ENCODE measurements around the gene RPP21. TPM values are rescaled to one million over a fixed set of nuclear protein-coding genes. Genes with fewer than 3 reads are reported as not detected.
"Not testable (repeated sequence)": the region's sequence is repeated elsewhere in the genome, so short reads cannot be mapped to it uniquely, and the experiment has no call there.

Gene RPP21
- total RNA-seq, 1 donor = 24.6 TPM

- Histone ChIP-seq H3K27ac (ENCODE audit: low read depth, low read length) (no peak overlapping the region), H3K4me2 (ENCODE audit: insufficient read depth, low read length) (no peak overlapping the region), H3K4me3 (ENCODE audit: insufficient read depth, low read length) (no peak overlapping the region), H3K4me1 (ENCODE audit: insufficient read depth, low read length) (peaks cover 4% of the 10 kb centered on the region), H2AFZ (ENCODE audit: low read length) (no peak overlapping the region), H4K20me1 (ENCODE audit: insufficient read depth, low read length) (no peaks in the 10 kb centered on the region), H3K36me3 (ENCODE audit: insufficient read depth, low read length) (no peaks in the 10 kb centered on the region), H3K9me3 (ENCODE audit: low read depth, low read length) (peaks cover 4% of the 10 kb centered on the region), H3K27me3 (ENCODE audit: insufficient read depth, low read length) (peaks cover 59% of the 10 kb centered on the region), H3K79me2 (ENCODE audit: insufficient read depth, low read length) (no peaks in the 10 kb centered on the region)
- no peak for TF ChIP-seq CTCF (IDR thresholded peaks at IDR 0.05; ENCODE audit: extremely low read depth, low read depth, low read length)
- no peak for DNase-seq (ENCODE audit: insufficient read length, low spot score, missing footprints)
Measured at GRCh38 chr6:30360139-30360538, 15.2 kb downstream of the RPP21 start.

- no peak overlapping the region for H3K4me3 ChIP-seq (ENCODE audit: insufficient read depth, low read length)
- H3K9me3 ChIP-seq (ENCODE audit: low read depth, low read length) = peaks cover 4% of the 10 kb centered on the region
- H3K4me2 ChIP-seq (ENCODE audit: insufficient read depth, low read length) = no peak overlapping the region
- no peaks in the 10 kb centered on the region for H4K20me1 ChIP-seq (ENCODE audit: insufficient read depth, low read length)
- H3K4me1 ChIP-seq (ENCODE audit: insufficient read depth, low read length) = peaks cover 4% of the 10 kb centered on the region
- no peak overlapping the region for H2AFZ ChIP-seq (ENCODE audit: low read length)
- H3K27ac ChIP-seq (ENCODE audit: low read depth, low read length) = no peak overlapping the region
- TF ChIP-seq CTCF (IDR thresholded peaks at IDR 0.05; ENCODE audit: extremely low read depth, low read depth, low read length) = no peak
- H3K27me3 ChIP-seq (ENCODE audit: insufficient read depth, low read length) = peaks cover 68% of the 10 kb centered on the region
- H3K79me2 ChIP-seq (ENCODE audit: insufficient read depth, low read length) = no peaks in the 10 kb centered on the region
- DNase-seq (ENCODE audit: insufficient read length, low spot score, missing footprints) = no peak
- H3K36me3 ChIP-seq (ENCODE audit: insufficient read depth, low read length) = no peaks in the 10 kb centered on the region
Measured at GRCh38 chr6:30361661-30362060, 16.7 kb downstream of the RPP21 start.

- TF ChIP-seq CTCF (IDR thresholded peaks at IDR 0.05; ENCODE audit: extremely low read depth, low read depth, low read length) = no peak
- H3K4me1 ChIP-seq (ENCODE audit: insufficient read depth, low read length) = no peaks in the 10 kb centered on the region
- no peaks in the 10 kb centered on the region for H3K79me2 ChIP-seq (ENCODE audit: insufficient read depth, low read length)
- H3K27ac ChIP-seq (ENCODE audit: low read depth, low read length) = no peak overlapping the region
- H3K9me3 ChIP-seq (ENCODE audit: low read depth, low read length) = peaks cover 4% of the 10 kb centered on the region
- no peak for DNase-seq (ENCODE audit: insufficient read length, low spot score, missing footprints)
- peaks cover 65% of the 10 kb centered on the region for H3K27me3 ChIP-seq (ENCODE audit: insufficient read depth, low read length)
- no peaks in the 10 kb centered on the region for H4K20me1 ChIP-seq (ENCODE audit: insufficient read depth, low read length)
- H3K4me3 ChIP-seq (ENCODE audit: insufficient read depth, low read length) = no peak overlapping the region
- no peak overlapping the region for H3K4me2 ChIP-seq (ENCODE audit: insufficient read depth, low read length)
- H2AFZ ChIP-seq (ENCODE audit: low read length) = no peak overlapping the region
- no peaks in the 10 kb centered on the region for H3K36me3 ChIP-seq (ENCODE audit: insufficient read depth, low read length)
Measured at GRCh38 chr6:30363459-30363858, 18.5 kb downstream of the RPP21 start.

- peaks cover 4% of the 10 kb centered on the region for H3K9me3 ChIP-seq (ENCODE audit: low read depth, low read length)
- no peak overlapping the region for H3K4me2 ChIP-seq (ENCODE audit: insufficient read depth, low read length)
- no peaks in the 10 kb centered on the region for H3K79me2 ChIP-seq (ENCODE audit: insufficient read depth, low read length)
- H4K20me1 ChIP-seq (ENCODE audit: insufficient read depth, low read length) = no peaks in the 10 kb centered on the region
- no peaks in the 10 kb centered on the region for H3K36me3 ChIP-seq (ENCODE audit: insufficient read depth, low read length)
- DNase-seq (ENCODE audit: insufficient read length, low spot score, missing footprints) = no peak
- H3K4me1 ChIP-seq (ENCODE audit: insufficient read depth, low read length) = no peaks in the 10 kb centered on the region
- H3K27ac ChIP-seq (ENCODE audit: low read depth, low read length) = no peak overlapping the region
- no peak overlapping the region for H2AFZ ChIP-seq (ENCODE audit: low read length)
- TF ChIP-seq CTCF (IDR thresholded peaks at IDR 0.05; ENCODE audit: extremely low read depth, low read depth, low read length) = no peak
- no peak overlapping the region for H3K4me3 ChIP-seq (ENCODE audit: insufficient read depth, low read length)
- peaks cover 54% of the 10 kb centered on the region for H3K27me3 ChIP-seq (ENCODE audit: insufficient read depth, low read length)
Measured at GRCh38 chr6:30364591-30364990, 19.6 kb downstream of the RPP21 start.

GRCh38 chr6:30369280-30369679, 24.3 kb downstream of the RPP21 start:
- H4K20me1 ChIP-seq (ENCODE audit: insufficient read depth, low read length); H3K4me1 ChIP-seq (ENCODE audit: insufficient read depth, low read length); DNase-seq (ENCODE audit: insufficient read length, low spot score, missing footprints); H3K36me3 ChIP-seq (ENCODE audit: insufficient read depth, low read length); H2AFZ ChIP-seq (ENCODE audit: low read length); H3K27ac ChIP-seq (ENCODE audit: low read depth, low read length); H3K79me2 ChIP-seq (ENCODE audit: insufficient read depth, low read length); H3K9me3 ChIP-seq (ENCODE audit: low read depth, low read length); H3K4me2 ChIP-seq (ENCODE audit: insufficient read depth, low read length); H3K4me3 ChIP-seq (ENCODE audit: insufficient read depth, low read length): not testable (repeated sequence)
- H3K27me3 ChIP-seq (ENCODE audit: insufficient read depth, low read length) = peaks cover 30% of the 10 kb centered on the region
